Neural cell (in vitro differentiated cells): ENCODE results near the gene MAP3K13. TPM values are rescaled to one million over a fixed set of nuclear protein-coding genes. Genes with fewer than 3 reads are reported as not detected.

Source experiments
- H2AFZ ChIP-seq: fragments of 200-600, 300-800 bp; sonication (generic), shearing (Covaris generic); 2 replicates; pipeline ENCODE4 v1.6.0; 2014; ENCODE audit warnings: low read depth, mild to moderate bottlenecking, antibody characterized with exemption, low read length, moderate library complexity
- H3F3A ChIP-seq: fragments of 200-600 bp; shearing (Covaris generic); 2 replicates; pipeline ENCODE4 v1.6.1; 2016; ENCODE audit warnings: mild to moderate bottlenecking, moderate library complexity, mixed read lengths, antibody characterized with exemption, low read length; ENCODE audit not compliant: insufficient read depth, poor library complexity, severe bottlenecking
- H3K27ac ChIP-seq: fragments of 200-600, 300-800 bp; sonication (generic), shearing (Covaris generic); 2 replicates; pipeline ENCODE4 v1.5.1; 2014; ENCODE audit warnings: mild to moderate bottlenecking, low read length, moderate library complexity
- H3K27me3 ChIP-seq: fragments of 300-800, 200-600 bp; sonication (generic), shearing (Covaris generic); 2 replicates; pipeline ENCODE4 v1.6.0; 2014; ENCODE audit warnings: mild to moderate bottlenecking, low read depth, low read length, moderate library complexity; ENCODE audit not compliant: insufficient read depth
- H3K36me3 ChIP-seq: fragments of 300-800, 200-600 bp; sonication (generic), shearing (Covaris generic); 2 replicates; pipeline ENCODE4 v1.5.1; 2014; ENCODE audit warnings: mild to moderate bottlenecking, antibody characterized with exemption, low read length, moderate library complexity; ENCODE audit not compliant: insufficient read depth
- H3K4me2 ChIP-seq: fragments of 300-800, 200-600 bp; sonication (generic), shearing (Covaris generic); 2 replicates; pipeline ENCODE4 v1.6.0; 2014; ENCODE audit warnings: mild to moderate bottlenecking, low read length
- H3K4me3 ChIP-seq: fragments of 300-800, 200-600 bp; sonication (generic), shearing (Covaris generic); 2 replicates; pipeline ENCODE4 v1.5.1; 2014; ENCODE audit warnings: mild to moderate bottlenecking, low read length, moderate library complexity
- H3K79me2 ChIP-seq: fragments of 200-600 bp; shearing (Covaris generic); replicated peaks from 2 replicates; pipeline ENCODE4 v1.6.0; 2014; ENCODE audit warnings: mild to moderate bottlenecking, low read length, moderate library complexity; ENCODE audit not compliant: insufficient read depth
- H3K9ac ChIP-seq: fragments of 300-800, 200-600 bp; sonication (generic), shearing (Covaris generic); 2 replicates; pipeline ENCODE4 v1.6.1; 2016; ENCODE audit warnings: mild to moderate bottlenecking, low read length, mixed read lengths
- H3K9me2 ChIP-seq: fragments of 200-600 bp; shearing (Covaris generic); 2 replicates; pipeline ENCODE4 v1.6.1; 2016; ENCODE audit warnings: mild to moderate bottlenecking, low read length, mixed read lengths; ENCODE audit not compliant: insufficient read depth
- H3K9me3 ChIP-seq: fragments of 200-600, 300-800 bp; sonication (generic), shearing (Covaris generic); 2 replicates; pipeline ENCODE4 v1.6.1; 2016; ENCODE audit warnings: mild to moderate bottlenecking, mixed run types, low read length, moderate library complexity, mixed read lengths
- H4K20me1 ChIP-seq: fragments of 200-600 bp; shearing (Covaris generic); 2 replicates; pipeline ENCODE4 v1.6.1; 2016; ENCODE audit warnings: mild to moderate bottlenecking, mixed run types; ENCODE audit not compliant: insufficient read depth
- EP300 ChIP-seq: fragments of 450-650 bp; conservative IDR thresholded peaks from 2 replicates; pipeline ENCODE4 v1.6.1; 2014; ENCODE audit warnings: antibody characterized with exemption, mild to moderate bottlenecking, moderate library complexity; ENCODE audit not compliant: poor library complexity, severe bottlenecking
- EZH2 ChIP-seq: fragments of 200-600, 300-800 bp; shearing (Covaris generic), sonication (generic); IDR thresholded peaks from 2 replicates; pipeline ENCODE4 v1.6.1; 2014; ENCODE audit warnings: antibody characterized with exemption, low read length, borderline replicate concordance, mild to moderate bottlenecking; ENCODE audit not compliant: insufficient read depth, poor library complexity, severe bottlenecking
- MXI1 ChIP-seq: fragments of 450-650 bp; conservative IDR thresholded peaks from 2 replicates; pipeline ENCODE4 v1.6.1; 2014; ENCODE audit warnings: antibody characterized with exemption, mild to moderate bottlenecking; ENCODE audit not compliant: poor library complexity, severe bottlenecking
- POLR2AphosphoS5 ChIP-seq: IDR thresholded peaks from 2 replicates; pipeline ENCODE4 v1.6.1; 2012
- RAD21 ChIP-seq: fragments of 450-650 bp; conservative IDR thresholded peaks from 2 replicates; pipeline ENCODE4 v1.6.1; 2014; ENCODE audit warnings: antibody characterized with exemption, mild to moderate bottlenecking, moderate library complexity
- SMC3 ChIP-seq: fragments of 450-650 bp; conservative IDR thresholded peaks from 2 replicates; pipeline ENCODE4 v1.6.1; 2014; ENCODE audit warnings: antibody characterized with exemption, mild to moderate bottlenecking, moderate library complexity; ENCODE audit not compliant: poor library complexity
- TAF1 ChIP-seq: IDR thresholded peaks from 2 replicates; pipeline ENCODE4 v1.6.1; 2012; ENCODE audit warnings: low read depth
- polyA plus RNA-seq: library from polyadenylated mRNA; depleted of rRNA; stranded (reverse); fragments of >200 nt; gene quantifications from 2 replicates; pipeline ENCODE4 v1.2.3, GENCODE V29; 2014
- TF ChIP-seq, protein P1 (sequence below): IDR thresholded peaks from 2 replicates; pipeline ENCODE4 v1.6.1; 2012; ENCODE audit warnings: borderline replicate concordance
- TF ChIP-seq, protein P2 (sequence below): fragments of 450-650 bp; IDR thresholded peaks from 2 replicates; pipeline ENCODE4 v1.5.1; 2014; ENCODE audit warnings: antibody characterized with exemption, mild to moderate bottlenecking, moderate library complexity; ENCODE audit not compliant: poor library complexity, severe bottlenecking

The MAP3K13 gene
- polyA plus RNA-seq, 1 donor from 2014 or later = 33.8 TPM

DNA sequence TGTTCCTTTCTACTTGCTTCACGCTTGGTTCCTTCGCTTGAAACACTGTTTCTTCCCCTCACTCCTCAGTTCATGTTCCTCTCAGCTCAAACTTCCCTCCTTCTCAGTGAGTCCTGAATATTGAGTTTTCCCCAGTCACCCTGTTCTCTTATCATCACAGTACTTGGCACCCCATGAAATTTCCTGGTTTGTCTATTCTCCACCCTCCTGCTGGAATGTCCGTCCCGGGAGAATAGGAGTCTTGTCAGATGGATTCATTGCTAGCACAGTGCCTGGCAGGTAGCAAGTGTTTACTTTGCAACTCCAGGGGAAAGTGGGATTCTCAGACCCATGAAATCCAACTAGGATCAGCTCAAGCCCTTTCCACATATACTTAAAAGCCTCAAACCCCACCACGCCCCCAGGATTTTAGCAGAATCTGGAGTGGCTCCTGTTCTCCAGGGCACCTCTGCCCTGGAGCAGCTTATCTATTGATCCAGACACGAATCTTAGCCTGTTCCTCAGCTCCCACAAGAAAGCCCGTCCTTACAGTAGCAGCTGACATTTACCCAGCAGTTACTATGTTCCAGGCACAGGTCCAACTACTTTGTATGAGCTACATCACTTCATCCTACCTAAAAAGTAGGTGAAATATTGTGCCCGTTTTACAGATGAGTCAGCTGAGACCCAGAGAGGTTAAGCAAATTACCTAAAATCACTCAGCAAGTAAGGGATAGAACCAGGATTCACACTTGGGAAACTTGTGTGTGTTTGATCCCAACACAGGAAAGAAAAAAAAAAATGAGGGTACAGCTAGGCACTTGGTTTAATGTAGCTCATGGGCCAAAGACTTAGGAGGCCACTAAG is 36.8 kb upstream of the MAP3K13 start:
- Histone ChIP-seq H3K36me3 (no peaks in the 10 kb centered on the region), H2AFZ (no peak overlapping the region), H3K9me3 (no peaks in the 10 kb centered on the region), H3K9me2 (no peaks in the 10 kb centered on the region), H3K27ac (no peak overlapping the region), H3F3A (no peaks in the 10 kb centered on the region), H3K4me2 (no peak overlapping the region), H4K20me1 (no peaks in the 10 kb centered on the region), H3K9ac (no peak overlapping the region), H3K79me2 (no peaks in the 10 kb centered on the region), H3K27me3 (no peaks in the 10 kb centered on the region), H3K4me3 (no peak overlapping the region)
- TF ChIP-seq, protein P1, sequence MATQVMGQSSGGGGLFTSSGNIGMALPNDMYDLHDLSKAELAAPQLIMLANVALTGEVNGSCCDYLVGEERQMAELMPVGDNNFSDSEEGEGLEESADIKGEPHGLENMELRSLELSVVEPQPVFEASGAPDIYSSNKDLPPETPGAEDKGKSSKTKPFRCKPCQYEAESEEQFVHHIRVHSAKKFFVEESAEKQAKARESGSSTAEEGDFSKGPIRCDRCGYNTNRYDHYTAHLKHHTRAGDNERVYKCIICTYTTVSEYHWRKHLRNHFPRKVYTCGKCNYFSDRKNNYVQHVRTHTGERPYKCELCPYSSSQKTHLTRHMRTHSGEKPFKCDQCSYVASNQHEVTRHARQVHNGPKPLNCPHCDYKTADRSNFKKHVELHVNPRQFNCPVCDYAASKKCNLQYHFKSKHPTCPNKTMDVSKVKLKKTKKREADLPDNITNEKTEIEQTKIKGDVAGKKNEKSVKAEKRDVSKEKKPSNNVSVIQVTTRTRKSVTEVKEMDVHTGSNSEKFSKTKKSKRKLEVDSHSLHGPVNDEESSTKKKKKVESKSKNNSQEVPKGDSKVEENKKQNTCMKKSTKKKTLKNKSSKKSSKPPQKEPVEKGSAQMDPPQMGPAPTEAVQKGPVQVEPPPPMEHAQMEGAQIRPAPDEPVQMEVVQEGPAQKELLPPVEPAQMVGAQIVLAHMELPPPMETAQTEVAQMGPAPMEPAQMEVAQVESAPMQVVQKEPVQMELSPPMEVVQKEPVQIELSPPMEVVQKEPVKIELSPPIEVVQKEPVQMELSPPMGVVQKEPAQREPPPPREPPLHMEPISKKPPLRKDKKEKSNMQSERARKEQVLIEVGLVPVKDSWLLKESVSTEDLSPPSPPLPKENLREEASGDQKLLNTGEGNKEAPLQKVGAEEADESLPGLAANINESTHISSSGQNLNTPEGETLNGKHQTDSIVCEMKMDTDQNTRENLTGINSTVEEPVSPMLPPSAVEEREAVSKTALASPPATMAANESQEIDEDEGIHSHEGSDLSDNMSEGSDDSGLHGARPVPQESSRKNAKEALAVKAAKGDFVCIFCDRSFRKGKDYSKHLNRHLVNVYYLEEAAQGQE = no peak
- TF ChIP-seq, protein P2, sequence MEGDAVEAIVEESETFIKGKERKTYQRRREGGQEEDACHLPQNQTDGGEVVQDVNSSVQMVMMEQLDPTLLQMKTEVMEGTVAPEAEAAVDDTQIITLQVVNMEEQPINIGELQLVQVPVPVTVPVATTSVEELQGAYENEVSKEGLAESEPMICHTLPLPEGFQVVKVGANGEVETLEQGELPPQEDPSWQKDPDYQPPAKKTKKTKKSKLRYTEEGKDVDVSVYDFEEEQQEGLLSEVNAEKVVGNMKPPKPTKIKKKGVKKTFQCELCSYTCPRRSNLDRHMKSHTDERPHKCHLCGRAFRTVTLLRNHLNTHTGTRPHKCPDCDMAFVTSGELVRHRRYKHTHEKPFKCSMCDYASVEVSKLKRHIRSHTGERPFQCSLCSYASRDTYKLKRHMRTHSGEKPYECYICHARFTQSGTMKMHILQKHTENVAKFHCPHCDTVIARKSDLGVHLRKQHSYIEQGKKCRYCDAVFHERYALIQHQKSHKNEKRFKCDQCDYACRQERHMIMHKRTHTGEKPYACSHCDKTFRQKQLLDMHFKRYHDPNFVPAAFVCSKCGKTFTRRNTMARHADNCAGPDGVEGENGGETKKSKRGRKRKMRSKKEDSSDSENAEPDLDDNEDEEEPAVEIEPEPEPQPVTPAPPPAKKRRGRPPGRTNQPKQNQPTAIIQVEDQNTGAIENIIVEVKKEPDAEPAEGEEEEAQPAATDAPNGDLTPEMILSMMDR = no peak
- TF ChIP-seq EP300 = no peak
- TF ChIP-seq TAF1 = no peak
- no peak for TF ChIP-seq SMC3
- no peak for TF ChIP-seq EZH2
- TF ChIP-seq POLR2AphosphoS5 = no peak
- no peak for TF ChIP-seq MXI1
- no peak for TF ChIP-seq RAD21

DNA sequence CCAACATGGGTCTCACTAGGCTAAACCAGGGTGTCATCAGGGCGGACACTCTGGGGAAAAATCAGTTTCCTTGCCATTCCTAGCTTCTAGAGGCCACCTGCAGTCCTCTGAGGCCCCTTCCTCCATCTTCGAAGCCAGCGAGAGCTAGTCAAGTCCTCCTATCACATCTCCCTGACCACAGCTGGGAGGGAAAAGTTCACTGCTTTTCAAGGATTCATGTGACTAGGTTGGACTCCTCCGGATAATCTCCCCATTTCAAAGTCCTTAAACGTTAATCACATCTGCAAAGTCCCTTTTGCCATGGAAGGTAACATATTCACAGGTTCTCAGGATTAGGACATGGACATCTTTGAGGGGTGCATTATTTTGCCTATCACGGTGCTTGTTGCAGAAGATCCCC is 35.9 kb upstream of the MAP3K13 start:
- Histone ChIP-seq H2AFZ (no peak overlapping the region), H3K4me2 (no peak overlapping the region), H3K9ac (no peak overlapping the region), H3K27me3 (no peaks in the 10 kb centered on the region), H3K4me3 (no peak overlapping the region), H3F3A (no peaks in the 10 kb centered on the region), H3K9me2 (no peaks in the 10 kb centered on the region), H3K27ac (no peak overlapping the region), H3K36me3 (no peaks in the 10 kb centered on the region), H3K9me3 (no peaks in the 10 kb centered on the region), H3K79me2 (no peaks in the 10 kb centered on the region), H4K20me1 (no peaks in the 10 kb centered on the region)
- TF ChIP-seq RAD21 (no peak), SMC3 (no peak), MXI1 (no peak), EZH2 (no peak), EP300 (no peak), POLR2AphosphoS5 (no peak), TAF1 (no peak)
- TF ChIP-seq, protein P1 = no peak
- TF ChIP-seq, protein P2 = no peak
